Mesenchymal stem cell (in vitro differentiated cells and primary cell): Measurements from ENCODE around the gene SF3A2.
A peak's percentile ranks its signal among the peaks of the same experiment; 100 is the strongest.

Experiments
- DNase-seq: peaks from one replicate; pipeline ENCODE4 v3.0.0-alpha.2; 2013
- H2AFZ ChIP-seq: one replicate; pipeline ENCODE4 v1.6.1; 2013; ENCODE audit warnings: low read depth, mild to moderate bottlenecking, control low read depth, inconsistent platforms, low read length, moderate library complexity
- H2AK5ac ChIP-seq: 2 replicates; pipeline ENCODE4 v1.6.1; 2013; ENCODE audit warnings: low read length, moderate library complexity, mild to moderate bottlenecking, inconsistent platforms; ENCODE audit not compliant: severe bottlenecking
- H2BK120ac ChIP-seq: one replicate; pipeline ENCODE4 v1.6.1; 2013; ENCODE audit warnings: low read depth, mild to moderate bottlenecking, inconsistent platforms, low read length, moderate library complexity
- H2BK12ac ChIP-seq, 2 experiments: one replicate each; pipeline ENCODE4 v1.6.1; 2013; ENCODE audit warnings: inconsistent platforms in 2 of 2, low read length in 2 of 2, mild to moderate bottlenecking in 2 of 2, moderate library complexity in 2 of 2, control low read depth in 1 of 2
- H2BK15ac ChIP-seq: one replicate; pipeline ENCODE4 v1.6.1; 2013; ENCODE audit warnings: mild to moderate bottlenecking, low read depth, inconsistent platforms; ENCODE audit not compliant: poor library complexity, severe bottlenecking
- H2BK5ac ChIP-seq: 2 replicates; pipeline ENCODE4 v1.6.1; 2013; ENCODE audit warnings: low read depth, mild to moderate bottlenecking, low read length, control low read depth, inconsistent platforms; ENCODE audit not compliant: poor library complexity, severe bottlenecking
- H3K14ac ChIP-seq, 2 experiments: one replicate each; pipeline ENCODE4 v1.6.1; 2013; ENCODE audit warnings: inconsistent platforms in 2 of 2, low read length in 2 of 2, control low read depth in 1 of 2, mild to moderate bottlenecking in 1 of 2, moderate library complexity in 1 of 2
- H3K18ac ChIP-seq, 2 experiments: one replicate each; pipeline ENCODE4 v1.6.1; 2013; ENCODE audit warnings: inconsistent platforms in 2 of 2, low read length in 2 of 2, control low read depth in 1 of 2, low read depth in 1 of 2, mild to moderate bottlenecking in 1 of 2
- H3K23ac ChIP-seq, 2 experiments: one replicate each; pipeline ENCODE4 v1.6.1; 2013; ENCODE audit warnings: inconsistent platforms in 2 of 2, low read length in 2 of 2, mild to moderate bottlenecking in 2 of 2, moderate library complexity in 2 of 2, control low read depth in 1 of 2
- H3K27ac ChIP-seq: 2 replicates; pipeline ENCODE4 v1.5.1; 2013; ENCODE audit warnings: mild to moderate bottlenecking, moderate library complexity, low read length, control low read depth, inconsistent platforms; ENCODE audit not compliant: poor library complexity, severe bottlenecking
- H3K27me3 ChIP-seq, 2 experiments: 2 replicates each; pipeline versions ENCODE4 v1.6.1 to v1.7.0; 2013; ENCODE audit warnings: low read length in 2 of 2, mild to moderate bottlenecking in 2 of 2, moderate library complexity in 2 of 2, control low read depth in 1 of 2, inconsistent platforms in 1 of 2; ENCODE audit not compliant: control insufficient read depth in 1 of 2, insufficient read depth in 1 of 2
- H3K36me3 ChIP-seq, 2 experiments: 2 replicates each; pipeline versions ENCODE4 v1.6.1 to v1.7.0; 2013; ENCODE audit warnings: low read length in 2 of 2, control low read depth in 1 of 2, inconsistent platforms in 1 of 2, low read depth in 1 of 2, mild to moderate bottlenecking in 1 of 2; ENCODE audit not compliant: insufficient read depth in 2 of 2, control insufficient read depth in 1 of 2
- H3K4ac ChIP-seq, 2 experiments: one replicate each; pipeline ENCODE4 v1.6.1; 2013; ENCODE audit warnings: inconsistent platforms in 2 of 2, low read length in 2 of 2, mild to moderate bottlenecking in 2 of 2, moderate library complexity in 2 of 2, control low read depth in 1 of 2, low read depth in 1 of 2
- H3K4me1 ChIP-seq: 2 replicates; pipeline ENCODE4 v1.6.1; 2013; ENCODE audit warnings: low read depth, low read length, control low read depth; ENCODE audit not compliant: control insufficient read depth, insufficient read depth
- H3K4me2 ChIP-seq: 2 replicates; pipeline ENCODE4 v1.6.1; 2013; ENCODE audit warnings: low read length, mild to moderate bottlenecking, inconsistent platforms; ENCODE audit not compliant: poor library complexity, severe bottlenecking
- H3K4me3 ChIP-seq, 2 experiments: 2 replicates each; pipeline versions ENCODE4 v1.5.1 to v1.7.0; 2013; ENCODE audit warnings: low read length in 2 of 2, mild to moderate bottlenecking in 2 of 2, control low read depth in 1 of 2, low read depth in 1 of 2; ENCODE audit not compliant: insufficient read depth in 1 of 2
- H3K79me1 ChIP-seq: replicated peaks from 2 replicates; pipeline ENCODE4 v1.6.1; 2013; ENCODE audit warnings: mild to moderate bottlenecking, control low read depth, low read length, inconsistent platforms; ENCODE audit not compliant: poor library complexity, severe bottlenecking
- H3K9ac ChIP-seq: 2 replicates; pipeline ENCODE4 v1.7.0; 2013; ENCODE audit warnings: mild to moderate bottlenecking, low read length, moderate library complexity
- H3K9me3 ChIP-seq: 2 replicates; pipeline ENCODE4 v1.7.0; 2013; ENCODE audit warnings: mild to moderate bottlenecking, low read length; ENCODE audit not compliant: control insufficient read depth
- H4K8ac ChIP-seq: one replicate; pipeline ENCODE4 v1.6.1; 2013; ENCODE audit warnings: inconsistent platforms, mild to moderate bottlenecking, low read length, moderate library complexity
- H4K91ac ChIP-seq: one replicate; pipeline ENCODE4 v1.6.1; 2013; ENCODE audit warnings: mild to moderate bottlenecking, low read length, inconsistent platforms
- WGBS: methylation state at CpG from one replicate; pipeline ENCODE4 v1.1.7; 2013; ENCODE audit warnings: mixed read lengths; 5-methylcytosine and 5-hydroxymethylcytosine counted together

Gene SF3A2

GRCh38 chr19:2273356-2274184, 36.9 kb downstream of the SF3A2 start:
- Histone ChIP-seq H3K4me1 (peaks cover 45% of the 10 kb centered on the region), H3K4me2 (peak overlapping the region; percentile 73), H2BK120ac (no peak overlapping the region), H3K9ac (peak overlapping the region; percentile 96), H2BK12ac (peak overlapping the region in 1 of 2 experiments; percentile 10), H3K9me3 (no peaks in the 10 kb centered on the region), H3K14ac (no peak overlapping the region), H3K23ac (no peak overlapping the region), H4K8ac (peak overlapping the region; percentile 85), H3K4ac (no peak overlapping the region), H3K79me1 (peaks cover 13% of the 10 kb centered on the region), H3K18ac (peak overlapping the region in 1 of 2 experiments; percentile 54), H3K4me3 (peak overlapping the region; percentile 37 to 92), H3K36me3 (peaks cover 28 to 63% of the 10 kb centered on the region in 2 experiments), H2BK5ac (no peak overlapping the region), H2AK5ac (peak overlapping the region; percentile 90), H3K27me3 (no peaks in the 10 kb centered on the region), H2BK15ac (no peak overlapping the region), H3K27ac (peak overlapping the region; percentile 70), H2AFZ (no peak overlapping the region), H4K91ac (peak overlapping the region; percentile 39)
- 10% methylated on average over 42 of the region's 45 CpGs for WGBS
- peak; percentile 77 for DNase-seq

- WGBS = 92% methylated on average over 9 of the region's 9 CpGs
Observed at GRCh38 chr19:2274185-2274711, 37.6 kb downstream of the SF3A2 start.

GRCh38 chr19:2274931-2275535, 38.4 kb downstream of the SF3A2 start:
- 60% methylated on average over 15 of the region's 16 CpGs for WGBS
- Histone ChIP-seq H3K18ac (no peak overlapping the region), H2BK15ac (no peak overlapping the region)

More at GRCh38 chr19:2274185-2274711, 37.6 kb downstream of the SF3A2 start:
- H3K4me1 ChIP-seq = peaks cover 49% of the 10 kb centered on the region
- peaks cover 19% of the 10 kb centered on the region for H3K79me1 ChIP-seq
- H3K4ac ChIP-seq = no peak overlapping the region
- peak overlapping the region in 1 of 2 experiments; percentile 16 for H3K4me3 ChIP-seq
- H3K14ac ChIP-seq = no peak overlapping the region
- H3K18ac ChIP-seq = peak overlapping the region in 1 of 2 experiments; percentile 11
- H3K27ac ChIP-seq = peak overlapping the region; percentile 70
- peak overlapping the region; percentile 53 for H3K9ac ChIP-seq
- no peak for DNase-seq
- H4K91ac ChIP-seq = peak overlapping the region; percentile 39
- H2BK12ac ChIP-seq = no peak overlapping the region
- H2BK5ac ChIP-seq = no peak overlapping the region
- peak overlapping the region; percentile 85 for H4K8ac ChIP-seq
- peaks cover 28 to 67% of the 10 kb centered on the region in 2 experiments for H3K36me3 ChIP-seq
- H3K23ac ChIP-seq = no peak overlapping the region
- H3K9me3 ChIP-seq = no peaks in the 10 kb centered on the region
- H3K4me2 ChIP-seq = peak overlapping the region; percentile 73
- no peak overlapping the region for H2BK120ac ChIP-seq
- H2AFZ ChIP-seq = no peak overlapping the region
- H2AK5ac ChIP-seq = peak overlapping the region; percentile 90
- H3K27me3 ChIP-seq = no peaks in the 10 kb centered on the region
- H2BK15ac ChIP-seq = no peak overlapping the region

More at GRCh38 chr19:2274931-2275535, 38.4 kb downstream of the SF3A2 start:
- Histone ChIP-seq H2AFZ (no peak overlapping the region), H3K9me3 (no peaks in the 10 kb centered on the region), H3K14ac (no peak overlapping the region), H3K27me3 (no peaks in the 10 kb centered on the region), H3K4me1 (peaks cover 49% of the 10 kb centered on the region), H4K91ac (peak overlapping the region; percentile 39), H3K23ac (peak overlapping the region in 1 of 2 experiments; percentile 85), H3K79me1 (peaks cover 19% of the 10 kb centered on the region), H3K4me3 (no peak overlapping the region), H2BK5ac (no peak overlapping the region), H3K27ac (no peak overlapping the region), H3K4ac (no peak overlapping the region), H4K8ac (peak overlapping the region; percentile 49), H3K4me2 (no peak overlapping the region), H2AK5ac (no peak overlapping the region), H2BK12ac (no peak overlapping the region), H2BK120ac (no peak overlapping the region), H3K36me3 (peaks cover 28 to 67% of the 10 kb centered on the region in 2 experiments), H3K9ac (no peak overlapping the region)
- peak; percentile 79 for DNase-seq
